ENCODE measurements around the gene OPRD1. TPM values are rescaled to one million over a fixed set of nuclear protein-coding genes. Genes with fewer than 3 reads are reported as not detected.
"Not testable (repeated sequence)": the region's sequence is repeated elsewhere in the genome, so short reads cannot be mapped to it uniquely, and the experiment has no call there.

The OPRD1 gene
- total RNA-seq, 1 donor from 2014 or later = not detected

DNA sequence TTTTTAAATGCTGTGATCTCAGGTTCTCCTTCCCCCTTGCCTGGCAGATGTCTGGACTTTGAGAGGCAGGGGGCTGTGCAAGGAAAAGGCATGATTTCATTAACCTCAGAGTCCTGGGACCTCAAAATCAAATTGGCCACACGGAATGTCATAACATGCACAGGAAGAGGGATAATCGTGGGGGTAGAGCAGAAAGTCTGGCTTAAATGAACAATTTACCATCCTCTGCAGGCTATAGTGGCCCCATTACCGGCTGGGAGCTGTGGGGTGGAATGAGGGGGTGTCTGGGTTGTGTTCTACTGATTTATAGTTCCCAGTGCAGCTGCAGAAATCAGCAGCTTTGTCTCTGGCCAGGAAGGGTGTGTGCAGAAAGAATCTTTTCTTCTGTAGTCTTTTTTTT, 10.8 kb downstream of the OPRD1 start:
- TF ChIP-seq, protein P1, sequence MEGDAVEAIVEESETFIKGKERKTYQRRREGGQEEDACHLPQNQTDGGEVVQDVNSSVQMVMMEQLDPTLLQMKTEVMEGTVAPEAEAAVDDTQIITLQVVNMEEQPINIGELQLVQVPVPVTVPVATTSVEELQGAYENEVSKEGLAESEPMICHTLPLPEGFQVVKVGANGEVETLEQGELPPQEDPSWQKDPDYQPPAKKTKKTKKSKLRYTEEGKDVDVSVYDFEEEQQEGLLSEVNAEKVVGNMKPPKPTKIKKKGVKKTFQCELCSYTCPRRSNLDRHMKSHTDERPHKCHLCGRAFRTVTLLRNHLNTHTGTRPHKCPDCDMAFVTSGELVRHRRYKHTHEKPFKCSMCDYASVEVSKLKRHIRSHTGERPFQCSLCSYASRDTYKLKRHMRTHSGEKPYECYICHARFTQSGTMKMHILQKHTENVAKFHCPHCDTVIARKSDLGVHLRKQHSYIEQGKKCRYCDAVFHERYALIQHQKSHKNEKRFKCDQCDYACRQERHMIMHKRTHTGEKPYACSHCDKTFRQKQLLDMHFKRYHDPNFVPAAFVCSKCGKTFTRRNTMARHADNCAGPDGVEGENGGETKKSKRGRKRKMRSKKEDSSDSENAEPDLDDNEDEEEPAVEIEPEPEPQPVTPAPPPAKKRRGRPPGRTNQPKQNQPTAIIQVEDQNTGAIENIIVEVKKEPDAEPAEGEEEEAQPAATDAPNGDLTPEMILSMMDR (IDR thresholded peaks at IDR 0.05; ENCODE audit: borderline replicate concordance) = no peak
- Histone ChIP-seq H3K27me3 (ENCODE audit: low read depth) (peaks cover 82% of the 10 kb centered on the region), H3K36me3 (no peaks in the 10 kb centered on the region), H3K27ac (replicated peaks) (no peak overlapping the region), H3K4me3 (no peak overlapping the region), H3K4me1 (no peaks in the 10 kb centered on the region), H3K9me3 (replicated peaks) (no peaks in the 10 kb centered on the region)
- intact Hi-C loops (cut with micrococcal nuclease) = no loop called here
- DNase-seq = no peak

DNA sequence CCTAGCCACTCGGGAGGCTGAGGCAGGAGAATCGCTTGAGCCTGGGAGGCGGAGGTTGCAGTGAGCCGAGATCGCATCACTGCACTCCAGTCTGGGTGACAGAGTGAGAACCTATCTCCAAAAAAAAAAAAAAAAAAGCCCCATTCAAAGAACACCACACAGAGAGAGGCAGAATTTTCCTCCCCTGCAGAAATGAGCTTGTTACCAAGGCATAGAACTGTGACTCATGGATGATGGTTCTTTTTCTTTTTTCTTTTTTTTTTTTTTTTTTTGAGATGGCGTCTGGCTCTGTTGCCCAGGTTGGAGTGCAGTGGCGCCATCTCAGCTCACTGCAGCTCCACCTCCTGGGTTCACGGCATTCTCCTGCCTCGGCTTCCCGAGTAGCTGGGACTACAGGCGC, 12.1 kb downstream of the OPRD1 start:
- DNase-seq; H3K4me3 ChIP-seq; H3K27ac ChIP-seq (replicated peaks); H3K9me3 ChIP-seq (replicated peaks); intact Hi-C loops (cut with micrococcal nuclease); H3K4me1 ChIP-seq; H3K36me3 ChIP-seq: not testable (repeated sequence)
- peaks cover 72% of the 10 kb centered on the region for H3K27me3 ChIP-seq (ENCODE audit: low read depth)

DNA sequence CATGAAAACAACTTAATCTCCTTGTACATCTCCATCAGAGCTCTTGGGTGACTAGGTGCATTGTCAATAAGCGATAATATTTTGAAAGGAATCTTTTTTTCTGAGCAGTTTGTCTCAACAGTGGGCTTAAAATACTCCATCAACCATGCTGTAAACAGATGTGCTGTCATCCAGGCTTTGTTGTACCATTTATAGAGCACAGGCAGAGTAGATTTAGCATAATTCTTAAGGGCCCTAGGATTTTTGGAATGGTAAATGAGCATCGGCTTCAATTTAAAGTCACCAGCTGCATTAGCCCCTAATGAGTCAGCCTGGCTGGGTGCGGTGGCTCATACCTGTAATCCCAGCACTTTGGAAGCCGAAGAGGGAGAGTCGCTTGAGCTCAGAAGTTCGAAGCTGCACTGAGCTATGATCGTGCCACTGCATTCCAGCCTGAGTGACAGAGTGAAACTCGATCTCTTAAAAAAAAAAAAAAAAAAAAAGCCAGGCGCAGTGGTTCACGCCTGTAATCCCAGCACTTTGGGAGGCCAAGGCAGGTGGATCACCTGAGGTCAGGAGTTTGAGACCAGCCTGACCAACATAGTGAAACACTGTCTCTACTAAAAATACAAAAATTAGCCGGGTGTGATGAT, 16.4 kb downstream of the OPRD1 start:
- H3K4me1 ChIP-seq; H3K9me3 ChIP-seq (replicated peaks); H3K27ac ChIP-seq (replicated peaks); H3K4me3 ChIP-seq; H3K36me3 ChIP-seq; DNase-seq; intact Hi-C loops (cut with micrococcal nuclease): not testable (repeated sequence)
- peaks cover 52% of the 10 kb centered on the region for H3K27me3 ChIP-seq (ENCODE audit: low read depth)

DNA sequence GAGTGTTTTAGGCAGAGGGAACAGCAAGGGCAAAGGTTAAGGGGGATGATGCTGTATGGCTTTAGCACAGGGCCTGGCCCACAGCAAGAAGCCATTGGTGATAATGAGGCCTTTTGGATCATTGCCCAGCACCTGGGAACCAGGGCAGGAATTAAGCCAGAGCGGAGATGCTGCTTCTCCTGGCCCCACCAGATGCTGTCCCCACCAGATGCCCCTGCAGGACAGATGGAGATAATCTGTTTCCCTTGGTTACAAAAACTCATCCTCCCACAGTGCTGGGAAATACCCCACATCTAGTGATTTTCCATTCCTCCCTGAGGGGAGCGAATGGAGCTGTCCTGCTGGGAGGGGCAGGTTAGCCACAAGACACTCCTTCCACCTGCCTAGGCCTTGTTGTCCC, 18.8 kb downstream of the OPRD1 start:
- H3K4me1 ChIP-seq = no peaks in the 10 kb centered on the region
- no peak overlapping the region for H3K4me3 ChIP-seq
- peaks cover 34% of the 10 kb centered on the region for H3K27me3 ChIP-seq (ENCODE audit: low read depth)
- no peaks in the 10 kb centered on the region for H3K9me3 ChIP-seq (replicated peaks)
- no peaks in the 10 kb centered on the region for H3K36me3 ChIP-seq
- DNase-seq = no peak
- intact Hi-C loops (cut with micrococcal nuclease) = no loop called here
- TF ChIP-seq, protein P1 (IDR thresholded peaks at IDR 0.05; ENCODE audit: borderline replicate concordance) = no peak
- no peak overlapping the region for H3K27ac ChIP-seq (replicated peaks)

DNA sequence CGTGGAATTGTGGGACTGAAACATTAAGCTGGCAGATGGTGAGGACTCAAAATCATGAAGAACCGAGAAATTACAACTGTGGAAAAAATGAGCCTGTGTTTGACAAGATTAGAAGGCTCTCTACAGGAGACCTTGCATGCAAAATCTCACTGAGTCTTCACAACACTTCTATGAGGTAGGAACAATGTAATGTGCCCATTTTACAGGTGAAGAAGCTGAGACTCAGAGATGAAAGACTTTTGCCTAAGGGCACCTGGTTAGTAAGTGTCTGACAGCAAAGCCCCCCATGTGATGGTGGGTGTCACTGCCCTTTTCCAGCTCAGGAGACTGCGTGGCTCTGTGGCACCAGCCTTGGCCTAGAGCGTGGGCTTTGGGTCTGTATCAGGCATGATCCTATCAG, 21.0 kb downstream of the OPRD1 start:
- Histone ChIP-seq H3K4me3 (no peak overlapping the region), H3K36me3 (no peaks in the 10 kb centered on the region), H3K27me3 (ENCODE audit: low read depth) (peaks cover 22% of the 10 kb centered on the region), H3K9me3 (replicated peaks) (no peaks in the 10 kb centered on the region), H3K27ac (replicated peaks) (no peak overlapping the region), H3K4me1 (no peaks in the 10 kb centered on the region)
- TF ChIP-seq, protein P1 (IDR thresholded peaks at IDR 0.05; ENCODE audit: borderline replicate concordance) = no peak
- intact Hi-C loops (cut with micrococcal nuclease) = no loop called here
- DNase-seq = no peak

DNA sequence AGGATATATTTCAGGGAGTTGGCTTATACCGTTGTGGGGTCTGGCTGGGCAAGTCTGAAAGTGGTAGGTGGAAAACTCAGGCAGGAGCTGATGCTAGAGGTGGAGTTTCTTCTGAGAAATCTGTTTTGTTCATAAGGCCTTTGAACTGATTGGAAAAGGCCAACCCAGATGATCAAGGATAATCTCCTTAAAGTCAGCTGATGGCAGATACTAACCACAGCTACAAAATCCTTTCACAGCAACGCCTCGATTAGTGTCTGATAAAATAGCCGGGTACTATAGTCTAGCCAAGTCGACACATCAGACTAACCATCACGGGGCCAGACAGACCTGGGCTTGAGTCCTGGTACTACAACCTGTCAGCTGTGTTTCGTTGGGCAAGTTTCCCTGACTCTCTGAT, 21.4 kb downstream of the OPRD1 start:
- Histone ChIP-seq H3K9me3 (replicated peaks) (no peaks in the 10 kb centered on the region), H3K27me3 (ENCODE audit: low read depth) (peaks cover 26% of the 10 kb centered on the region), H3K4me1 (no peaks in the 10 kb centered on the region), H3K4me3 (no peak overlapping the region), H3K36me3 (no peaks in the 10 kb centered on the region), H3K27ac (replicated peaks) (no peak overlapping the region)
- intact Hi-C loops (cut with micrococcal nuclease) = no loop called here
- TF ChIP-seq, protein P1 (IDR thresholded peaks at IDR 0.05; ENCODE audit: borderline replicate concordance) = no peak
- DNase-seq = no peak
